Parathyroid adenoma (tissue), 2 donors: ENCODE results near the gene OLIG2.

ENCODE experiments used
- H2AFZ ChIP-seq: fragments of 300-600 bp; sonication (generic); one replicate; pipeline ENCODE4 v1.7.0; 2017; ENCODE audit warnings: antibody characterized with exemption, mild to moderate bottlenecking
- H3K27ac ChIP-seq: fragments of 300-600 bp; sonication (generic); one replicate; pipeline ENCODE4 v1.7.0; 2017
- H3K27me3 ChIP-seq: fragments of 300-600 bp; sonication (generic); one replicate; pipeline ENCODE4 v1.7.0; 2017; ENCODE audit warnings: low read length; ENCODE audit not compliant: control insufficient read depth, insufficient read depth
- H3K36me3 ChIP-seq: fragments of 300-600 bp; sonication (generic); one replicate; pipeline ENCODE4 v1.7.0; 2017; ENCODE audit warnings: low read length; ENCODE audit not compliant: control insufficient read depth, insufficient read depth
- H3K4me1 ChIP-seq: fragments of 300-600 bp; sonication (generic); one replicate; pipeline ENCODE4 v1.7.0; 2017; ENCODE audit warnings: control low read depth
- H3K4me2 ChIP-seq: fragments of 300-600 bp; sonication (generic); one replicate; pipeline ENCODE4 v1.7.0; 2017; ENCODE audit warnings: low read length
- H3K4me3 ChIP-seq: fragments of 300-600 bp; sonication (generic); one replicate; pipeline ENCODE4 v1.7.0; 2017; ENCODE audit warnings: low read depth, low read length
- H3K79me2 ChIP-seq: fragments of 300-600 bp; sonication (generic); one replicate; pipeline ENCODE4 v1.7.0; 2017; ENCODE audit warnings: control low read depth
- H3K9ac ChIP-seq: fragments of 300-600 bp; sonication (generic); one replicate; pipeline ENCODE4 v1.7.0; 2017; ENCODE audit warnings: mild to moderate bottlenecking
- H3K9me3 ChIP-seq: fragments of 300-600 bp; sonication (generic); one replicate; pipeline ENCODE4 v1.7.0; 2017; ENCODE audit warnings: low read length; ENCODE audit not compliant: control insufficient read depth
- CTCF ChIP-seq: fragments of 300-600 bp; sonication (generic); IDR thresholded peaks from one replicate; pipeline ENCODE4 v1.7.0; 2017; ENCODE audit warnings: antibody characterized with exemption, mild to moderate bottlenecking
- donor health status: primary hyperparathyroidism.

Gene OLIG2

DNA sequence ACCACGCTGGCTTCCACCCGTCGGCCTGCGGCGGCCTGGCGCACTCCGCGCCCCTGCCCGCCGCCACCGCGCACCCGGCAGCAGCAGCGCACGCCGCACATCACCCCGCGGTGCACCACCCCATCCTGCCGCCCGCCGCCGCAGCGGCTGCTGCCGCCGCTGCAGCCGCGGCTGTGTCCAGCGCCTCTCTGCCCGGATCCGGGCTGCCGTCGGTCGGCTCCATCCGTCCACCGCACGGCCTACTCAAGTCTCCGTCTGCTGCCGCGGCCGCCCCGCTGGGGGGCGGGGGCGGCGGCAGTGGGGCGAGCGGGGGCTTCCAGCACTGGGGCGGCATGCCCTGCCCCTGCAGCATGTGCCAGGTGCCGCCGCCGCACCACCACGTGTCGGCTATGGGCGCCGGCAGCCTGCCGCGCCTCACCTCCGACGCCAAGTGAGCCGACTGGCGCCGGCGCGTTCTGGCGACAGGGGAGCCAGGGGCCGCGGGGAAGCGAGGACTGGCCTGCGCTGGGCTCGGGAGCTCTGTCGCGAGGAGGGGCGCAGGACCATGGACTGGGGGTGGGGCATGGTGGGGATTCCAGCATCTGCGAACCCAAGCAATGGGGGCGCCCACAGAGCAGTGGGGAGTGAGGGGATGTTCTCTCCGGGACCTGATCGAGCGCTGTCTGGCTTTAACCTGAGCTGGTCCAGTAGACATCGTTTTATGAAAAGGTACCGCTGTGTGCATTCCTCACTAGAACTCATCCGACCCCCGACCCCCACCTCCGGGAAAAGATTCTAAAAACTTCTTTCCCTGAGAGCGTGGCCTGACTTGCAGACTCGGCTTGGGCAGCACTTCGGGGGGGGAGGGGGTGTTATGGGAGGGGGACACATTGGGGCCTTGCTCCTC, 1.9 kb downstream of the OLIG2 start:
- no peak overlapping the region for H3K4me3 ChIP-seq
- no peak overlapping the region for H3K4me2 ChIP-seq
- no peak for TF ChIP-seq CTCF
- no peaks in the 10 kb centered on the region for H3K9me3 ChIP-seq
- H3K36me3 ChIP-seq: no peaks in the 10 kb centered on the region
- no peak overlapping the region for H3K27ac ChIP-seq
- H3K4me1 ChIP-seq: no peaks in the 10 kb centered on the region
- no peaks in the 10 kb centered on the region for H3K79me2 ChIP-seq
- H3K27me3 ChIP-seq: peaks cover 7% of the 10 kb centered on the region
- no peak overlapping the region for H3K9ac ChIP-seq
- H2AFZ ChIP-seq: no peak overlapping the region

DNA sequence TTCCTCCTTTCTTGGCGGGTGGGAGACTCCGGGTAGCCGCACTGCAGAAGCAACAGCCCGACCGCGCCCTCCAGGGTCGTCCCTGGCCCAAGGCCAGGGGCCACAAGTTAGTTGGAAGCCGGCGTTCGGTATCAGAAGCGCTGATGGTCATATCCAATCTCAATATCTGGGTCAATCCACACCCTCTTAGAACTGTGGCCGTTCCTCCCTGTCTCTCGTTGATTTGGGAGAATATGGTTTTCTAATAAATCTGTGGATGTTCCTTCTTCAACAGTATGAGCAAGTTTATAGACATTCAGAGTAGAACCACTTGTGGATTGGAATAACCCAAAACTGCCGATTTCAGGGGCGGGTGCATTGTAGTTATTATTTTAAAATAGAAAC, 2.5 kb downstream of the OLIG2 start:
- Histone ChIP-seq H2AFZ (no peak overlapping the region), H3K79me2 (no peaks in the 10 kb centered on the region), H3K4me2 (no peak overlapping the region), H3K27me3 (peaks cover 7% of the 10 kb centered on the region), H3K9ac (no peak overlapping the region), H3K27ac (no peak overlapping the region), H3K4me1 (no peaks in the 10 kb centered on the region), H3K9me3 (no peaks in the 10 kb centered on the region), H3K36me3 (no peaks in the 10 kb centered on the region), H3K4me3 (no peak overlapping the region)
- no peak for TF ChIP-seq CTCF

GRCh38 chr21:33028773-33029384, 3.1 kb downstream of the OLIG2 start:
- Histone ChIP-seq H3K9me3 (no peaks in the 10 kb centered on the region), H3K36me3 (no peaks in the 10 kb centered on the region), H3K79me2 (no peaks in the 10 kb centered on the region), H3K4me1 (no peaks in the 10 kb centered on the region), H3K4me2 (no peak overlapping the region), H3K27ac (no peak overlapping the region), H2AFZ (no peak overlapping the region), H3K9ac (no peak overlapping the region), H3K27me3 (peaks cover 7% of the 10 kb centered on the region), H3K4me3 (peak overlapping the region; percentile 6)
- TF ChIP-seq CTCF: no peak

DNA sequence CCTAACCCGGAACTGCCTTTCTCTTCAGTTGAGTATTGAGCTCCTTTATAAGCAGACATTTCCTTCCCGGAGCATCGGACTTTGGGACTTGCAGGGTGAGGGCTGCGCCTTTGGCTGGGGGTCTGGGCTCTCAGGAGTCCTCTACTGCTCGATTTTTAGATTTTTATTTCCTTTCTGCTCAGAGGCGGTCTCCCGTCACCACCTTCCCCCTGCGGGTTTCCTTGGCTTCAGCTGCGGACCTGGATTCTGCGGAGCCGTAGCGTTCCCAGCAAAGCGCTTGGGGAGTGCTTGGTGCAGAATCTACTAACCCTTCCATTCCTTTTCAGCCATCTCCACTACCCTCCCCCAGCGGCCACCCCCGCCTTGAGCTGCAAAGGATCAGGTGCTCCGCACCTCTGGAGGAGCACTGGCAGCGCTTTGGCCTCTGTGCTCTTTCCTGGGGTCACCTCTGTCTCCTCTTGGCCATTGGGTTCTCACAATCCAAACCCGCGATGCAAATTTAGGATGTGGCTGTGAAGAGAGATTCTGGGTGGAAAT, 3.7 kb downstream of the OLIG2 start:
- Histone ChIP-seq H3K27me3 (peaks cover 7% of the 10 kb centered on the region), H3K36me3 (no peaks in the 10 kb centered on the region), H3K27ac (no peak overlapping the region), H3K4me2 (no peak overlapping the region), H2AFZ (no peak overlapping the region), H3K9ac (no peak overlapping the region), H3K9me3 (no peaks in the 10 kb centered on the region), H3K4me3 (peak overlapping the region; percentile 6), H3K4me1 (no peaks in the 10 kb centered on the region), H3K79me2 (no peaks in the 10 kb centered on the region)
- no peak for TF ChIP-seq CTCF
